Superior temporal gyrus (tissue), 1 donor: ENCODE data around the gene INF2.
A peak's percentile ranks its signal among the peaks of the same experiment; 100 is the strongest.
"Not testable (repeated sequence)": the region's sequence is repeated elsewhere in the genome, so short reads cannot be mapped to it uniquely, and the experiment has no call there.

Experiments used
- DNase-seq: peaks from one replicate; pipeline ENCODE4 v3.0.0-alpha.2; 2016; ENCODE audit errors: extremely low spot score

Gene INF2

DNA sequence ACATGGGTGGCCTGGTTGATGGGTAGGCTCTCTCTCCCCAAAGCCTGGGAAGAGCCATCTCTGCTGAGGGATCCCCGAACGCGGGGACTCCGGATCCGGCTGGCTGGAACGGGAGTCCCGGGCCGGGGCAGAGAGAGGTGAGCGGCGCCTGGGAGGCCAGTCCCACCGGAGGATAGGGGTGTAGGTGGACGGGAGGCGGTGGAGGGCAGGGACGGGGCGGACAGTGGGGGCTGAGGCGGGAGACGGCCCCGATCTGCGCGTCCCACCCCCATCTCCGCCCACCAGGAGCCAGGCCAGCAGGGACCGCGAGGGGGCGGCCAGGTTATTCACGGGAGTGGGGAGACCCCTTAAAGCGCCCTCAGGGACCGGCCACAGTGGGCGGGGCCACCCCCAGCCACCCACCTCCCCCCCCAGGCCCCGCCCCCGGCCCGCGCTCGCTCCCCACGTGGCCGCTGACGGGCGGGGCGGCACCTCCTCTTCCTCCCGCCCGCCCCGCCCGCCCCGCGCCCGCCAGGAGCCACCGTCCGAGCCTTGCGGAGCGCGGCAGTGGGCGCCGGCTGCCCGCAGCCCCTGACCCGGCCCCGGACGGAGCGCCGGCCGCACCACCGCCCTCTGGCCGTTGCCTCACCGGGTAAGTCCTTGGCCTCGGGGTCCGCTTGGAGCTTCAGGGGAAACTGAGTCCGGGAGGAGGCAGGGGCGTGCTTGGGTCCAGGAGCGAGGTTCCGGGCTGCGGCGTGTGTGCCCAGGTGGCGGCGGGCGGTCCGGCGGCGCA is at the start of gene INF2:
Gene INF2 (plus strand): TSS at position 510 of the 772 bp plus-strand sequence. CDS start 11,748 bp downstream, outside the sequence.
- no peak for DNase-seq

DNA sequence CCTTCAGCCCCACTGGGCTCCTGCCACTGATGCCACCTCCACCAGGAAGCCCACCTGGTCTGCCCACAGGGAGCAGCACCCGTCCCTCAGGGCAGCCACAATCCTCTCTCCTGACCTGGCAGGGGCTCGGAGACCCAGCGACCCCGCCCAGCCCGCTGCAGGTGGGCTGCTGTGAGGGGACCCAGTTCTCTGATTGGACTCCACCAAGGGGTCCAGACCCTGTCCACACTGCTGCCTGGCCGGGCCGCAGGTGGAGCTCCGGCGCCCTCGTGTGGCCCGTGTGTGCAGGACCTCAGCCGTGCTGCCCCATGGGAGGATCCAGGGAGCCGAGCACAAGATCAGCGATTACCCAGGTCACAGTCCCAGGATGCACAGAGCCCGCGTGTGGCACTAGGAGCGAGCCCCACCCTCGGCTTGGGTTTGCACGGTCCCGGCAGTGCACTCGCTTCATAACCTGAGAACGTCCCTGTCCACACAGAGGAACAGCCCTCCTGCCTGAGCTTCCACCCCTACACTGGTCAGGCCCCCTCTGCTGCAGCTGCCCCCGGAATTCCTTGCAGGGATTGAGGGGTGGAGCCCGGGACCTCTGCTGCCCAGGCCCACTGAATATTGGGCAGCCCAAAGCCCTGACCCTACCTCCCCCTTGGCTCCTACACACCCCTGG is 49.4 kb upstream of the INF2 start:
- DNase-seq: peak; percentile 72

DNA sequence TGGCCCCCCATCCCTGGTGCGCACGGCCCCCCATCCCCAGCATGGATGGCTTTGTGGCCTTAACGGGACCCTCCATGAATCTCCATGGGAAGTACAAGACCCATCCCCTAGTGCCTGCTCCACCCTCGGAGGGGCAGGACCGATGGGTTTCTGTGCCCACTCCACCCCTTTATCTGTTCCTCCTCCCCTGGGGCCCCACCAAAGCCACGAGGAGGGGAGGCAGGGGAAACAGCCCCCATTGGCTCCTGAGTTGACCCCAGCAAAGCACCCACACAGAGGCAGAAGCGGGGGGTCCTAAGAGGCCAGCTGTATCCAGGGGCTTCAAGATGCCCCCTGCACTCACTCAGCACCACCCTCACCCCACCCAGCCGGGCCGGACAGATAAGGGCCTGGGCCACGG is 48.7 kb upstream of the INF2 start:
- no peak for DNase-seq

DNA sequence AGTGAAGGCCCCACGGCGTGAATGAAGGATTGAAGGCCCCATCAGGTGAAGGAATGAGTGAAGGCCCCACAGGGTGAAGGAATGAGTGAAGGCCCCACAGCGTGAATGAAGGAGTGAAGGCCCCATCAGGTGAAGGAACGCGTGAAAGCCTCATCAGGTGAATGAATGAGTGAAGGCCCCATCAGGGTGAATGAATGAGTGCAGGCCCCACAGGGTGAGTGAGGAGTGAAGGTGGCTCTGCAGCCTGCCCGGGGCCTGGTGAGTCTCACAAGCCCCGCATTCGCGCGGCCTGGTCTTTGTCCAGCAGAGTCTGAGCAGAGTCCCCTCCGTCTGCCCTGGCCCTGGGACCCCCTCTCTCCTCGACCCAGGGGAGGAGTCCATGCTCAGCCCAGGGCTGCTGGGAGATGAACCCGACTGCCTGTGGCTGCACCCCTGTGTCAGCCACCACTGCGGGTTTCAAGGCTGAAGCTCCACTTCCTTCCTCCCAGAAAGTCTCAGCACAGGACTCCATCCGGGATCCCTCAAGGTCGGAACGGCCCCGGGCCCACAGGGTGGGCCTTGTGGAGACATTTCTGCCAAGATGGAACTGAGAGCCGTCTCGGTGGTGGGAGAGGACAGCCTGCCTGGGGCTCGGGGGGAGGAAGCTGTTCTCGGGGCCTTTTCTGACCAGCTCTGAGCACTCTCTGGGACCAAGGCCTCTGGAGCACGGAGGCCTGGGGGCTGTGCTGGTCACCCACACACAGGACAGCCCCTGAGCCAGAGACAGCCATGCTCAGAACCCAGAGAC is 47.5 kb upstream of the INF2 start:
- no peak for DNase-seq

DNA sequence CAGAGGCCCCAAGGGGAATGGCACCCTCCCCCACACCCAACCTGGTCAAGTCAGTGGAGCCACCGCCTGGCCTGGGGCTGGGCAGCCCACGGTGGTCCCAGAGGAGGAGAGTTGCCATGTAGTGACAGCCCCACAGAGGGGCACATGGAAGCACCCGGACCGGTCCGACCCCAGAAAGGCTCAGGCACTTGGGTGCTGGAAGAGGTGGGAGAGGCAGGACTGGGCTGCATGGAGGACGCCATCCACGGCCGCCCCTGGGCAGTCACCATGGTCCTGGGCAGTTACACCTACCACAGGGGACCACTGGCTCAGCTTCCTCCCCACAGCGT is 46.9 kb upstream of the INF2 start:
- DNase-seq: no peak

DNA sequence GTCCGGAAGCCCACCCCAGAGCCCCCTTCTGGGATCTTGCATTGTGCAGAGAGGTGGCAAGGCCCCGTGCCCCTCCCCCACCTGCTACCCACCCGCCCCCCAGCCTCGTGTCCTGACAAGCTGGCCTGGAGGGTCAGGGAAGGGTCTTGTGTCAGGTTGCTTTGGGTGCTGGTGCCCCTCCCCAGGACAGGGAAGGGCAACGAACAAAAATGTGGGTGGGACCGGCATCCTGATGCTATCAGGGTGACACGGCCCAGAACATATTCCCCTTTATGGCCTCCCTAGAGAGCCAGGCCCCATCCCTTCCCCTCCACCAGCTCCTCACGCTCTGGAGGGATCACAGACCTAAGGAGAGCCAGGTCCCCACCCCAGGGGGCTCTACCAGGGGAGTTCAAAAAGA is 46.1 kb upstream of the INF2 start:
- DNase-seq: no peak

DNA sequence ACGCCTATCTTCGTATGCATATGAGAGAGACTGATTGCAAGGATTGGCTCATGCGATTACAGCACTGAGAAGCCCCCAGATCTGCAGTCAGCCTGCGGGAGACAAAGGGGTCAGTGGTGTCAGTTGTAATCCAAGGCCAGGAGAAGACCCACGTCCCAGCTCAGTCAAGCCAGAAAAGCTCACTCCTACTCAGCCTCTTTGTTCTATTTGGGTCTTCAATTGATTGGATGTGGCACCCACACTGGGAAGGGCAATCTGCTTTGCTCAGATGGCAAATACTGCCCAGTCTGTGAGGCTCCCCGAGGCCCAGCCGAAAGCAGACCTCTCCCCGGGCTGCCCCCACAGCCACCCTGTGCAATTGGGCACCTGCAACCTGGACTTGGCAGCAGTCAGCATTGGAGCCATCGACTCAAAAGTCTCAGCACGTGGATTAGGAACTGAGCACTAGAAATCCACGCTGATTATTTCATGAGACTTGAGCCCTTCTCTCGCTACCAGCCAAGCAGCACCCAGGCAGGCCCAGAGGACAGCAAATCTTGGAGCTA is 45.3 kb upstream of the INF2 start:
- DNase-seq: no peak

DNA sequence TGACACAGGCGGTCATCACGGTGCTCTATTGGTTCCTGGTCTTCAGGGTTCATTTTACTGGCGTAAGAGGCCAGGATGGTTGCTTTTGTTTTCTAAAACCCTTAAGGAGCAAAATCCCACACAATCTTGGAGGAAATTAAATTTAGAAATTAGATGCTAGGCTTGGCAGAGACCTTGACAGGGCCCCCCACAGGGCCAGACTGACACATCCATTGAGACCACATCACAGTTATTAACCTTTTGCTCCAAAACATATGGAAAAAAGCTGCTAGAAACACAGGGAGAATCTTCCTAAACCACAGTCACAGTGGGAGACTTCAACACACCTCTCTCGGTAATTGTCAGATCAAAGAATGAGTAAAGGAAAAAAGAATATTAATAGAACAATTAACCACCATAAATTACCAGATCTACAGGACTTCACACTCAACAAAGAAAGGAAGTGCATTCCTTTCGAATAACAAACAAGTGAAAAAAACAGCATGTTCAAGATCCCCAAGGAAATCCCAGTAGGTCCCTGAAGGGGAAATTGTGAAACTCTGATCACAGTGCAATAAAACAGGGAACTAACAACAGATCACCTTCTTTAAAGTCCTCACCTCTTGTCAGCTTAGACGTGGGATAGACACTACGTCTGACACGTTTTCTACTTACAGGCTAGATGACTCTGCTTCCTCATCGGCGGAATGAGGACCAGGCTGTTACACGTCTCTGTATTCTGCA is 44.6 kb upstream of the INF2 start:
- DNase-seq: no peak

DNA sequence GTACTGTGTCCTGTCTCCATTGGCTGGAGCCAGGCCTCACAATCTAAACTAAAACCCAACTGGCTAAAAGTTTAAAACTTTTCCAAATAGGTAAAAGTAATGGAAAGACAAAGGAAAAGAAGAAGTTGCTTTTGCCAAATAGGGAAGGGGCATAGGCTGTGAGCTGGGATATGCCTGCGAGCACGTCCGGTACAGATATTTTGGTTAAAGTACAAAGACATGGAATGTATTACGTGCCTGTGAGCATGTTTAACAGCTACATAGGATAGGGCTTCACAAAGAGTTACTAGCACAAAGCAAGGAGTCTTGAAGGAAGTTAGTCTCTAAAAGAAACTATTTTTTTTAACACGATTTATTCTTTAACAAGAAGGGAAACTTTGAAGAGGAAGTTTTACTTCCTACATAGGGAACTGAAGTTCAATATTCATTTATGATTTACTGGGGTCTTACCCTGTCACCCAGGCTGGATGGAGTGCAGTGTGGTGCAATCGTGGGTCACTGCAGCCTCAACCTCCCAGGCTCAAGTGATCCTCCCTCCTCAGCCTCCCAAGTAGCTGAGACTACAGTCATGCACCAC is 41.9 kb upstream of the INF2 start:
- DNase-seq: no peak

DNA sequence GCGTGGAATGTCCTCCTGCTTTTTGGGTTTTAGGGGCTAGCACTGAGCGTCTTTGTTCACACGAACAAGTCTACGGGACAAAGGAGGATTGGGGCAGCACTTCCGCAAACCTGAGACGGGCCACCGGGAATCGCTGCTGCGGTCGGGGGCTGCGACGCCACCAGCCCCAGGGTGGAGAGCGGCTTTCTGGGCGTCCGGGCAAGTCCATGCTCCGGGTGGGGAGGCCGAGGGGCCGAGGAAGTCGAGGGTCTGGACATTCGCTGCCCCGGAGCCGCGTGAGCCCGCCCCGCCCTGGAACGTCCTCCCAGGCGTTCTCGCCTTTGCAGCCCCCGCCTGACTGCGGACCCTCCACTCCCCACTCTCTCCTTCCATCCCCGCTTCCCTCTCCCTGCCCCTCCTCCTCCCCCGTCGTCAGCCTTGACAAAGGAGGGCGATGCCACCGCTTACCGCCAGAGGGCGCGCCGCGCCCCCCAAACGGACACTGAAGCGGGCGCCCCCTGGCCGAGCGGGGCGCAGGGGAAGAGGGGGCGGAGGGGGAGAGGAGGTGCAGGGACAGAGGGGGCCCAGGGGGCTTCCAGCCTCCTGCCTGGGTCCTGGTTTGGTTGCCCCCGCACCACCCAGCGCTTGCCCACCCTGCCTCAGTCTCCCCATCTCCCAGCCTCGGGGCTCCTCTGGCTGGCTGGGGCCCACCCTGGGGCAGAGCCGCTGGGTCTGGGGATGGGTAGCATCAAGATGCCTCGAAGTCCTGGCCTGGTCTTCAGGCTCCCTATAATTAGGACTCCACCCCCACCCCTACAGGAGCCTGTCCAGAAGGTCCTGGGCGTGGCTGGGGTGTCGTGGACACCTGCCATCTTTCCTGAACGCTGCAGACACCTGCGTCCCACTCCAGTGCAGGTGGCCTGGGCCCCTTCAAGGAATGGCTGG is 39.1 kb upstream of the INF2 start:
- DNase-seq: peak; percentile 79

DNA sequence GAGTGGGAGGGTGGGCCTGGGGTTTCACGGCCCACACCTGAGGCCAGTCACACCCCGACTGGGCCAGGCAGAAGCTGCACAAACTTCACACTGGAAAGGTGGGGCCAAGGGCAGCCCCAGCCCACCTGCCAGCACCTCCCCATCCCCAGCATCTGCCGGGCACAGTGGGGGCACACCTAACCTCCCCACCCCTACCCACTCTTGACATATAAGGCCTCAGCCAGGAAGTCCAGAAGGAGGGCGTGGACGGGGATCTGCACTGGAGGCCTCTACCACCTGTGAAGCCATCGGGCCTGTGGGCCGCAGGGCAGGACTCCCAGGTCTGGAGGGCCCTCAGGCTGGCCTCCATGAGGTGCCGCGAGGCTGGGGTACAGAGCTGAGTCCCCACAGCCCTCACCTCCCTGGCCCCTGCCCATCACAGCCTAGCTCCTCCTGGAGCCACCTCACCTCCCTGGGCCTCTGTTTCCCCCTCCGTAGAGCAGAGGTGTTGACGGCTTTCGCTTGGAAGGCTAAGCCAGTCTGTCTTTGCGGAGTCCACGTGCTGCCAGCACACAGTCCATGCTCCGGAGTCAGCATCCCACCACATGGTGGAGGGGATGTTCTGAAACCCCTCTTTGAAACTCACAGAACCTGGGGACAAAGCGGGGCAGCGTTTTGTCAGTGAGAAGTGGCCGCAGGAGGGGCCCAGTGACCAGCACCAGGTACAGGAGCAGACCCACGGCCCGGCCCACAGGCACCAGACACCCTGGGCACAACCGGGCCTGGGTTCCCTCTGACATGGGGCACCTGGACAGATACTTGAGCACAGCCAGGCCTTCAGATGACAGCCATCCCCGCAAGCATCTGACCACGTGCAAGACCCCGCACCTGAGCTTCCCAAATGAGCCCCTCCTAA is 38.2 kb upstream of the INF2 start:
- no peak for DNase-seq

DNA sequence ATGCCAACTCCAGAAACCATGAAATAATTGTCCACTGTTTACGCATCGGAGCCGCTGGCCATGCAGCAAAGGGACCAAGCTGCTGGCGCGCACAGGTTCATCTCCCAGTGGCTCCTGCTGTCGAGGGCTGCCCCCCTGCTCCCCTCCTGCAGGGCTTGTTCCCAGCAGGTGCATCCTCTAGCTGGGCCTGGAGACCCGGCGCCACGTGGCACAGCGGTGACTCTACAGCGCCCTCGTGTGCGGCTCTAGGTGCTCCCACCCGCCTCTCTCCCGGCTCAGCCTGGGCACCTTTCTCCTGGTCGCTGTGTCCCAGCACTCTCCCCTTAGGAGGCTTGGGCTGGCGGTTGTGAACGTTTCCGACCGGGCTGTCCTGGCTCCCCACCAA is 37.5 kb upstream of the INF2 start:
- no peak for DNase-seq

DNA sequence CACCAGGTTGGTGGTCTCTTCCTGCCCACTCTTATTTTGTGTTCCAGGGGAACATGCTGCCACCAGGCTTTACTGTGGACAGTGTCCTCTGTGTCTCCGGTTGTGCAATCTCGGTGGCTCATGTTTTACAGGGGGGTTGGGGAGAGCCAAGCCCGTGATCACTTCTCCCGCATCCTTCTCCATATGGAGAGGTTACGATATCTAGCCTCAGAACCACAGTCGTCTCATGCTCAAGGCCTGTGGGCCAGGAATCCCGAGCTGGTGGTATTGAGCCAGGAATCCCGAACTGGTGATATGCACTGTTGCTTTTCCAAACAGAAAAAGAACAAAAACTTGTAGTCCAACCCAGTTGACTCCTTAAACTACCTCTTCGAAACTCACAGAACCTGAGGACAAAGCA is 37.0 kb upstream of the INF2 start:
- no peak for DNase-seq

DNA sequence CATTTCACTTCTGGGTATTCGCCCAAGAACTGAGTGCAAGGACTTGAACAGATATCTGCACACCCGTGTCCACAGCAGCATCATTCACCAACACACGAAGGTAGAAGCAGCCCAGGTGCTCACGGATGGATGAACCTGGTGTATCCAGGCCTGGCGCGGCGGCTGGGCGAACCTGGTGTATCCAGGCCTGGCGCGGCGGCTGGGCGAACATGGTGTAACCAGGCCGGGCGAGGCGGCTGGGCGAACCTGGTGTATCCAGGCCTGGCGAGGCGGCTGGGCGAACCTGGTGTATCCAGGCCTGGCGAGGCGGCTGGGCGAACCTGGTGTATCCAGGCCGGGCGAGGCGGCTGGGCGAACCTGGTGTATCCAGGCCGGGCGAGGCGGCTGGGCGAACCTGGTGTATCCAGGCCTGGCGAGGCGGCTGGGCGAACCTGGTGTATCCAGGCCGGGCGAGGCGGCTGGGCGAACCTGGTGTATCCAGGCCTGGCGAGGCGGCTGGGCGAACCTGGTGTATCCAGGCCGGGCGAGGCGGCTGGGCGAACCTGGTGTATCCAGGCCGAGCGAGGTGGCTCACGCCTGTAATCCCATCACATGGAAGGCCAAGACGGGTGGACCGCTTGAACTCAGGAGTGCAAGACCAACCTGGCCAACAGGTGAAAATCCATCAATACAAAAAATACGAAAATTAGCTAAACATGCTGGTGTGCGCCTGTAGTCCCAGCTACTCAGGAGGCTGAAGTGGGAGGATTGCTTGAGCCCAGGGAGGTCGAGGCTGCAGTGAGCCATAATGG is 36.1 kb upstream of the INF2 start:
- DNase-seq: not testable (repeated sequence)

DNA sequence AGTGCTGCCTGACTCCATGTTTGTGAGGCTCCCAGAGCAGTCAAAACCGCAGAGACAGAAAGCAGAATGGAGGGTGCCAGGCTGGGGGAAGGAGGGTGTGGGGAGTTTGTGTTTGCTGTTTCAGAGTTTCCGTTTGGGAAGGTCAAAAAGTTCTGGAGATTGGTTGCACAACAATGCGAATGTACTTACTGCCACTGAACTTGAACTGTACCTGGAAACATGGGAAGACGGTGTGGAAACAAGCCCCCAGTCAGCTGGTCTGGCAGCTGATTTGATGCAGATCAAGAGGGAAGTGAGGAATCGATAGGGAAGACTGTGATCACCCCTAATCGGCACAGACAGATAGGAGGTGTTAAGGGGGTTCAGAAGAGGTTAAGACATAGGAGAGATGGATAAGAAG is 35.3 kb upstream of the INF2 start:
- DNase-seq: no peak

DNA sequence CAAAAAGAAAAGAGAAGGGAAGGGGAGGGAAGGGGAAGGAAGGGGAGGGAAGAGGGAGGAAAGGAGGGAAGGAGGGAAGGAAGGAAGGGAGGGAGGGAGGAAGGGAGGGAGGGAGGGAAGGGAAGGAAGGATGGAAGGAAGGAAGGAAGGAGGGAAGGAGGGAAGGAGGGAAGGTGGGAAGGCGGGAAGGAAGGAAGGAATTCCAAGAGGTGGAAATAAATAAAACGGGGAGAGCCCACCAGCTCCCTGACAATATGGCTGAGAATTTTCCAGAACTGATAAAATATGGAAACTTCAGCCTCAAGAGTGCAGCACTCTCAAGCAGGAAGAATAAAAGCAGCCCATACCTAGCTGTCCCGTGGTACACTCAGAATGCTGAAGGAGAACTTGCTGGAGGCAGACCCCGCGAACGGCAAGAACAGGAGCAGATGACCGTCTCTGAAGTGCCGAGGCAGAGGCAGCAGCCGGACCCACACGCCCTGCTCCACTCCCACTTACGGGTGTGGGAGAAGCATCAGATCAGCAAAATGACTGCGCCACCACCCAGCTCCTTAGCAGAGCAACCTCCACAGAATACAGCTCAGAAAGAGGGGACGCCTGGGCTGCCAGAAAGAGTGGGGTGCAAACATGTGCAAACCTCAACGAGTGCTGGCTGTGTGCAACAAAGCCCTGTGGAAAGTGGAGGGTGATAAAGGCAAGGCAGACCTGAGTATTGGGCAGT is 34.1 kb upstream of the INF2 start:
- DNase-seq: no peak

DNA sequence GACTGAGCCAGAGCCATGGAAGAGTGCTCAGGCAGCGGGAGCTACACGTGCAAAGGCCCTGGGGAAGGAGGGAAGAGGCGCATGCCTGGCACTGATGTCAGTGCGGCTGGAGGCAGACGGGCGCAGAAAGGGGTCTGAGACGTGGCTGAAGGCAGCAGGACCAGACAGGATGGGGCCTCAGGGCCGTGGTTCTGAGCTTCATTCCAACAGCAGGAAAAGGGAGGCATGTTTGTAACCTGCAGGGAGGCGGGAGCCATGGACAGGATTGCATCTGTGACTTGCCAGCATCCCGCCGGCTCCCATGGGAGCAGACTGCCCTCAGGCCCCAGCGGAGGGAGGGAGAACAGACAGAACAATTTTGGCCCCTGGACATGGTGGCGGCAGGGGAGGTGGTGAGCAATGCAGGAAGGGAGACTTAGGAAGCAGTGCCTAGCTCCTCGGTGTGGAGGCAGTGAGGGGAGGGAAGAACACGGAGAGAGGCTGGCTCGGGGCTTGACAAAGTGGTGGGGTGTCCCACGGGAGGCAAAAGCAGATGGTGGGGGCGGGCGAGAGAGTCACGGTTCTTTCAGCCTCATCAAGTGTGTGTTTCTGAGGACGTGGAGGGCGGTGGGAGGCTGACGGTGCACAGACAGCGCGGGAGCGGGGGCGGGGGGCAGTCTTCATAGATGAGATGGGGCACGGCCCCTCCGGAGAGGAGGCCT is 33.3 kb upstream of the INF2 start:
- DNase-seq: no peak
